WTC11 (cell line): ENCODE data around the gene KCNK16.

Experiments used
- ATF2 ChIP-seq: sonication (generic); formaldehyde crosslinking; IDR thresholded peaks from 2 replicates; pipeline ENCODE4 v1.8.1; 2022; ENCODE audit warnings: low read depth, missing genetic modification reagents, borderline replicate concordance
- ATF6 ChIP-seq: sonication (generic); formaldehyde crosslinking; IDR thresholded peaks from 2 replicates; pipeline ENCODE4 v1.8.1; 2023; ENCODE audit warnings: mild to moderate bottlenecking, missing genetic modification reagents
- CTCF ChIP-seq: fragments of 200-600 bp; IDR thresholded peaks from 2 replicates; pipeline ENCODE4 v1.8.0; 2022; ENCODE audit warnings: antibody characterized with exemption
- SP1 ChIP-seq: sonication (generic); formaldehyde crosslinking; conservative IDR thresholded peaks from 2 replicates; pipeline ENCODE4 v1.8.1; 2022; ENCODE audit warnings: missing genetic modification reagents
- USF1 ChIP-seq: sonication (generic); formaldehyde crosslinking; IDR thresholded peaks from 2 replicates; pipeline ENCODE4 v1.8.0; 2022; ENCODE audit warnings: mild to moderate bottlenecking, missing genetic modification reagents

GRCh38 chr6:39357998-39358686, 35.6 kb upstream of the KCNK16 start:
- TF ChIP-seq SP1 (CRISPR knock-in tag) (no peak), CTCF (no peak), ATF6 (no peak), ATF2 (CRISPR knock-in tag) (no peak), USF1 (no peak)
